Stimulated activated CD4-positive, alpha-beta T cell treated with anti-CD3 and anti-CD28 coated beads, Interleukin-1b, Interleukin-23, amount 100 ng/mL, for 24 hours (primary cell): ENCODE measurements around the gene AKNA.

Experiments
- DNase-seq, 4 experiments: peaks; one replicate each; pipeline ENCODE4 v3.0.0-alpha.2; 2020; ENCODE audit warnings: low read depth in 4 of 4, low spot score in 1 of 4

Gene AKNA

DNA sequence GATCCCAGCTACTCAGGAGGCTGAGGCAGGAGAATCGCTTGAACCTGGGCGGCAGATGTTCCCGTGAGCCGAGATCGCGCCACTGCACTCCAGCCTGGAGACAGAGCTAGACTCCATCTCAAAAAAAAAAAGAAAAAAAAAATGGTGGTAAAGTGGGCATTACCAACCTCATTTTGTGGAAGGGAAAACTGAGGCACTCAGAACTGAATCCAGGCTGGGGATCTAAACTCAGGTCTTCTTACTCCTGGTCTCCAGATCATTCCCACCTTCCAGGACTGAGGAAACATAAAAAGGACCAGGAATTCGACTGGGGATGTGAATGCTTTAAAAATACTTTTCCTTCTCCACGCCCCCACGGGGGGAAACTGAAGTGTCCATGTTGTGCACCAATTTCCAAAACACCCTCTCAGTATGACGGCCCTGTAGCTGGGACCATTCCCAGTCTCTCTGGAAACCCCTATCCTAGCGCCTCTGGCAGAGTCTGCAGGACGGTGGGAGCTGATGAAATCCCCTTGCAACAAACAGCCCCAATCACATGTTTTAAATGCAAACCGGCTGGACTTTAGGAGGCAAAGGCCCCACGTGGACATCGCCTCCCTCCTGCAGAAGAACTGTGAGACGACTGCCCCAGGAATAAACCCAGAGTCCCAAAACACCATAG is 8.9 kb upstream of the AKNA start:
- no peak for DNase-seq

DNA sequence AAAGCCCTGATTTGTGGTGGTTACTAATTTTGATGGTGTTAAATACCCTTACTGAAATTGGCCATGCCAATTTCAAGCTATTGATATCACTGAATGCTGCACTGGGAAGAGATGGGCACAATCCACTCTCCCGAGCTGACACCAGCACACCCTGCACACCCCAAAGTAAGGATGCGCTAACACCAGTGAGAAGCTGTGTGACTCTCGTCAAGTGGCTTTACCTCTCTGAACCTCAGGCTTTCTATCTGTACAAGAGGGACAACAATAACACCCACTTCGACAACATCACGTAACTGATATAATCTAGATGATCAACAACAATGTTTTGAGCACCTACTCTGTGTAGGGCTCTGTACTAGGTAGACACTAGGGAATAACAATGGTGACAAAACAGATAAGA is 8.0 kb upstream of the AKNA start:
- no peak for DNase-seq

DNA sequence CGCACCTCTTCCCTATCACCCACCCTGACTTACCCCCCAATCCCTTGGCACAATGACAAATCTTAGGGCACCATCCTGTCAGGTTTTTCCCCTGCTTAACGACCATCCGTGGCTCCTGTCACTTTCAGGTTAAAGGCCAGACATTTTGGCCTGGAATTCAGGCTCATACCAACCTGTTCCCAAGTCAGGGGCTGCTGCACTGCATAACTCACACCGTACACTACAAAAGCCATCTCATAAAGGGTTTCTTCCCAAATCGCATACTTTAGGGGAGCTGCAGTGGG is 7.5 kb upstream of the AKNA start:
- no peak for DNase-seq

DNA sequence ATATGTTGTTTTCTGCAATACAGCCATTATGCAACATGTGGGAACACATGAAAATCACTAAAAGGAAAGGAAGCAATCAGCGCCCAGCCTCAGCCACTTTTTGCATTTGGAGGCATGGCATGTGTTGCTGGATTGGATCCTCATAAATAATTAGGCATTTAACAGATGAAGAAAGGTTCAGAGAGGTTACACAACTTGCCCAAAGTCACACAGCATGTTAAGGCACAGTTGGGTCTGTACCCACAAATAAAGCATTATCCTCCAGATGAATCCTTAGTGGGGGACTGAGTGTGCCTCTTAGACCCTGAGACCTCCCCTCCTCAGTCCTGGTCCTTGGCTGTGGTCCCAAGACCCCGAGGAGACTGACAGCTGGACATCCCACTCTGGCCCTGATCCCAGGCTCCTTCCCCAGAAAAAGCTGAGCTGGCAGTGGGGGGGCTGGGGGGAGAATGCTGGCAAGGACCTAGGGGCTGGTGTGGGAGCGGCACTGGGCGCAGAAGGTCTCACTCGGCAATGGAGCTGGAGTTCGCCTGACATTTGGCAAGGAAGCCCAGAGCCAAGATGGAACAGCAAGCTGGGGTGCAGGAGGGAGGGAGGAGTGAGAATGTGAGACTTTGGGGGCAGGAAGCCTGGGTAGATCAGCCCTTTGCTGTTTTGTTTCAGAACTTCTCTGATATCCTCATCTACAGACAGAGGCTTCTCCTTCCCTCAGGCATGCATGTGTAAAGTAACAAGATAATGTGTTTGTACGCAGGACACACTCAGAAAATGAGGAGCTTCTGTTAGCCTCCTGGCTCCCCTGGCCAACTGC is 6.9 kb upstream of the AKNA start:
- DNase-seq = no peak

DNA sequence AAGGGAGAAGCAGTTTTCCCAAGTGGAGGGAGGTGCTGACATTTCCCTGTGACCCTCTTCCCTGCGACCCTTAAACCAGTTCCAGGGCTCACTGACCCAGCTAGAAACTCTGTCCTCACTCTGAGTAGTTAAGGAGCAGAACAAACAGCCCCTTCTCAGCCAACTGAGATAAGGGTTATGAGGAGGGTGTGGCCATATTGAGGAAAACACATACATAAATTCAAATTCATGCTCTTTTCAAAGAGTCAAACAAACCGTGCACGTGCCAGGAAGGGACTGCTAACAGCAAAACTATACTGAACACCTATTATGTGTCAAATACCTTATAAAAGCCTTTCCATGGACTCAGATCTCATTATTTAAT is 4.9 kb upstream of the AKNA start:
- DNase-seq = no peak

DNA sequence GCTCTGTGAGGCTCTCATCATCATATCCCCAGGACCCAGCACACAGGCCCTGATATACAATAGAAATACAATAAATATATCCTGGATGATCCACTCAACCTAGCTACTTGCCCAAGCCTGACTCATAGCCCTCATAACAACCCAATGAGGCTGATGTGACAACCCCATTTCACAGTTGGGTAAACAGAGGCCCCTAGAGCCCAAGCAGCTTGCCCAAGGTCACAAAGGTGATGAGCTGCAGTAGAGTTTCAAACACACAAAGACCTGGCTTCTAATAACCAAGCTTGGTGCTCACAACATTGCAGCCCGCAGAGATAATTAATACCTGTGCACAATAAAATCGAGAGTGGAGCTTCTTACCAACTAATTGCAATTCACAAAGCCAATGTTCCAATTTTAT is 3.2 kb upstream of the AKNA start:
- DNase-seq = no peak

DNA sequence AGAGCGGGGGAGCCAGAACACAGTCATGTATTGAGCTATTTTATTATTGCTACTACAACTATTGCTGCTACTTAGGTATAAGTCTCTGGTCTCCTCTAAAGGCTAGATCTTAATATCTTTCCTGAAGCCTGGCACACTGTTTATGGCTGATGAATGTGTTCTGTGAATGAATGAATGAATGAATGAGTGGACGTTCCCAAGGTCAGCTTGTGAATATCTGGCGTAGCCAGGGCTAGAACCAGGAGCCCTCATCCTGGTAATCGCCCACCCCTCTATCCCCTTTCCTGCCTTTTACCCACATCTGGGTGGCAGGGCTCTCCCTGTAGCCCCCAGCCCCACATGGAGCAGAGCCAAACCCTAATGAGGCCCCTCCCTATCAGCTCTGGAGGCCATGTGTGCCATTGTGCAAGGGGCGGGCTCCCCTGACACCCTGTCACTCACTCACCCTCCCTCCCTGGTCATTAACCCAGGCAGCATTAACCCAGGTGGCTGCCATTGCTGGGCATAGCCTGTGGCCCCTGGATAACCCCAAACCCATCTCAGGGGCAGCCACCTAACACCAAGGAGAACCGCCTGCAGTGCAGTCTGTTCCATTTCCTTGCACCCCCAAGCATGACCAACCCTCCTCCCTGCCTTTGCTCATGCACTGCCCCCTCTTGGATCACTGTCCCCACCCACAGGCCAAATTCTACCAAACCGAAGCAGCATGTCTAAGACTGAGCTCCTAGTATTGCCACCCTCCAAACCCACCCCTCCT is 2.0 kb upstream of the AKNA start:
- DNase-seq = no peak

DNA sequence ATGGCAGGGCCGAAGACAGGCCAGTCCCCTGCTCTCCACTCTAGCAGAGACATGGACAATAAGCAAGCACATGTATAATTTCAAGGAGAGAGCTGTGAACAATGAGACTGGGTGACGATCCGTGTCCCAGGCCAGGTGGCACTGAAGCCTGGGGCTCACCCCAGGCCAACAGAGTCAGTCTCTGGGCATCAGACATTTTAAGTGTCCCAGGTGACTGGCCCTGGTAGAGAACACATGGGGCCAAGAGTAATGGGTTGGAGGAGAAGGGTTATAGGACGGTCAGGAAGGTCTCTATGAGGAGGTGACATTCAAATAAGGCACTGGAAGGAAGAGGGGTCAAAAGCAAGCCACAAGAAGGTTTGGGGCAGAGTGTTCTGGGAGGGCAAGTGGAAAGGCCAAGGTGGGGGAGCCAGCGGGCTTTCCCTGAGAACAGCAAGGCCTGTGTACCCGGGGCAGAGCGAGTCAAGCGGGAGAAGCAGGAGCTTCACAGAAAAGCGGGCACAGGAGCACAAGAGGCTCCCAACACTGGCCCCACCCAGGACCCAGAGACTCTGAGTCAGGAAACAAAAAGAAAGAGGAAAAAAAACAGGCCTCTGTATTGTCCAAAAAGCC is 1.1 kb upstream of the AKNA start:
- DNase-seq = no peak

DNA sequence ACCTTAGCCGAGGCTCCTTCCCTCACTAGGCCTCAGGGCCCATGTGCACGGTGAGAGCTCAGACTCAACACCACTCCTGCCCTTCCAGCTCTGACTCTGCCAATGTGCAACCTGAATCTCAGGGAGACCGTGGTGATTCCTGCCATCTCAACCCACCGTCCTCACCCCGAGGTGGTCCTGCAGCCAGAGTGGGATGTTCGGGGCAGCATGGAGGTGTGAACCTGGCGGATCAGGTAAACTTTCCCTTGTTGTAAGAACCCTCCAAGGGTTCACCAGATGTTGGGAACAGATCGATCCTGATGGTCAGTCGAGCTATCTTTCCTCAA is 538 bp upstream of the AKNA start:
- no peak for DNase-seq

DNA sequence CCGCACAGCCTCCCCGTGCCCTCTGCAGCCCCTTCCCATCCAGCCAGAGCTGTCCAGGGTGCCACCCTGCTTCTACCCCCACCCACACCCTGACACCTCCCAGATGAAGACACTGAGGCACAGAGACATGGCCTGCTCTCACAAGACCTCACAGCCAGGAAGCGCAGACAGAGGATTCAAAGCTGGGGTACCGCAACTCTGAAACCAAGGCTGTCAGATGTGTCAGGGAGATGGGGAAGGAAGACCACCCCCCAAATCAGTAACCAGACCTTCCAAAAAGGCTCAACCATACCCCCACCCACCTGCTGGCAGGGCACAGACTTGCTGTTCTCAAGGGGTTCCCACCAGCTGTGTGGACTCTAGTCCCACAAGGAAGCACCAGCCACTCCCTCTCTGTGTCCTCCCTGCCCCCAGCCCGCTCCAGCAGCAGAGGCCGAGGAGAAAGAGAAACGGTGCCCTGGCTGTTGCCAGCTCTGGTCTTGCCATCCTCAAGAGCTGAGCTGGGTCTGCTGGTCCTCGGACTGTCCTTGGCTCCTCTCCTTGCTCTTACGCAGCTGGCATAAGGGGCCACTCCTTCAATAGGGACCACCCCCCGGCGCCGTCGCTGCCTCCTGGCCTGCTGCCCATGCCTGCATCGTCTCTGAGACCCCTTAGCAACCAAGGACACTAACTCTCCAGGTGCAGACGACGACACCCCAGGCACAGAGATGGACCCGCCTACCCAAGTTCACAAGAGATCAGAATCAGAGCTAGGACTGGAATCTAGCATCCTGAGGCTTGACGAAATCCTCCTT is 699 bp downstream of the AKNA start:
- DNase-seq = no peak

DNA sequence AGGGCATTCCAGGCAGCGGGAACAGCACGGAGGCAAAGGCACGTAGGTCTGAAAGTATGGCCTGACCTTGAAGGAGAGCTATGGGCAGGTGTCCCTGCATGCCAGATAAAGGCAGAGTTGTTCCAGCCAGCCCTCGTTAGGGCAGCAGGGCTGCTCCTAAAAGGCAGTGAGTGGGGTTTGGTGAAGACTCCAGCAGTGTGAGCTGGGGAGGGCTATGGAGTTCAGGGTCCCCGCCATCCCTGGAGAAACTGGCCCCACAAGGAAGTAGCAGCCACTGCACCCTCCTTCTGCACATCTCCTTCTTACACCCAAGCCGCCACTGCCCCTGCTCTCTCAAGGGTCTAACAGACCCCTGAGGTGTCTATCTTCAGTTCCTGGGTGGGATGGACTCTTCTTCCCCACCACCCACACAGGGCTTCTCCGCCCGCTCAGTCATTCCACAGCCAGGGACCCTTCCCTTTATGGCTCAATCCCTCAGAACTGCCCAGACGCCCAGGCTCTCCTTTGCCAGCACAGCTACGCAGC is 1.4 kb downstream of the AKNA start:
- no peak for DNase-seq

DNA sequence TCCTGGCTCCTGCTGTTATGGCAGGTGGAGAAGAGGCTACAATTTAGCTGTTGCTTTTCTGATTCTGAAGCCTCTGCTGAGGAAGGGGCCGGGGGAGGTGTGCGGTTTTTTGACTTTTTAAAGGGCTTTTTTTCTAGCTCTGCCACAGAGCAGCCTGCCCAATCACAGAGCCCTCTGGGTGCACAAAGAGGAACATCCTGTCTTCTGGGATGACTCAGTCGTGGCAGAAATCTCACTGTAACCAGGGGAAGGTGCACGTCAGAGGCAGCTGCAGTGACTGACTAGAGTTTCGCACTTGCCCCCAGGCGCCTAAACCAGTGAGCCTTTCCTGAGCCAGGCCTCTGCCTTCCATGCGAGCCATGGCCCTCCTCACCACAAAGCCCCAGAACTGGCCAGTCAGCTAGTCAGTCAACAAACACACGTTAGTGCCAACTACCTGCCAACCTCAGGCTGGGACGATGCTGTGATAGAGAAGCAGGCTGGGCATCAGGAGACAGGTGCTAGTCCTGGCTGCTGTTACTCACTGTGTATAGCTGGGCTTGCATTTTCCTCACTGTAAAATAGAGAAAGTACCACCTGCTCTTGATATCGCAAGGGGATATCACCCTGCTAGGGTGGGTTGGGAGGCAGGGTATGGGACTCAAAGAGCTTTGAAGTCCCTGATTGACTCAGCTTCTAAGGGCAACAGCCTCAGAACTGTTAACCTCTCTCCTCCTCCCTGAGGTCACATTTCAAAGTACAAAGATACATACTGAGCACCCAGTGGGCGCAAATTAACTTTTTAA is 2.2 kb downstream of the AKNA start:
- DNase-seq = peak; percentile 60 to 85 (median 79)

DNA sequence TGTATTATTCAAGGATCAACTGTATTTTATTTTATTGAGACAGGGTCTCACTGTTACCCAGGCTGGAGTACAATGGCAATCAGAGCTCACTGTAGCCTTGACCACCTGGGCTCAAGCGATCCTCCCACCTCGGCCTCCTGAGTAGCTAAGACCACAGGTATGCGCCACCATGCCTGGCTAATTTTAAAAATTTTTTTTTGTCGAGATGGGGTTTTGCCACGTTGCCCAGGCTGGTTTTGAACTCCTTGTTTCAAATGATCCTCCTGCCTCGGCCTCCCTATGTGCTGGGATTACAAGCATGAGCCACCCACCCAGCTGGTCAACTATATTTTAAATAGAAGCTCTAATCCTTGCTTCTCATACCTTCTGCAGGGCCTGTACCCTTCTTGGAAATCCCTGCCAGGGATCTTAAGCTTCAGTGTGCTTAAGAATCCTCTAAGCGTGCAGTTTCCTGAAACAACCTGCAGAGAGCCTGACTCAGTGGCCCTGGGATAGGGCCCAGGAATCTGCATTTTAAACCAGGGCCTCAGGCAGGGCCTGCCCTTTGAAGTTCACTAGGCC is 2.9 kb downstream of the AKNA start:
- no peak for DNase-seq

DNA sequence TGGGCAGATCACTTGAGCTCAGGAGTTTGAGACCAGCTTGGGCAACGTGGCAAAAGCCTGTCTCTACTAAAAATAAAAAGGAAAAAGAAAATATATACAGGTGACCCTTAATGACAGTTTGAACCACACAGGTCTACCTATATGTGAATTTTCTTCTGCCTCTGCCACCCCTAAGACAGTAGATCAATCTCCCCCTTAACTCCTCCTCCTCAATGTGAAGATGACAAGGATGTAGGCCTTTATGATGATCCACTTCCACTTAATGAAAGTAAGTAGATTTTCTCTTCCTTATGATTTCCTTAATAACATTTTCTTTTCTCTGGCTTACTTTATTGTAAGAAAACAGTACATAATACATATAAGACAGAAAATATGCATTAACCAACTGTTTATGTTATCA is 3.4 kb downstream of the AKNA start:
- no peak for DNase-seq

DNA sequence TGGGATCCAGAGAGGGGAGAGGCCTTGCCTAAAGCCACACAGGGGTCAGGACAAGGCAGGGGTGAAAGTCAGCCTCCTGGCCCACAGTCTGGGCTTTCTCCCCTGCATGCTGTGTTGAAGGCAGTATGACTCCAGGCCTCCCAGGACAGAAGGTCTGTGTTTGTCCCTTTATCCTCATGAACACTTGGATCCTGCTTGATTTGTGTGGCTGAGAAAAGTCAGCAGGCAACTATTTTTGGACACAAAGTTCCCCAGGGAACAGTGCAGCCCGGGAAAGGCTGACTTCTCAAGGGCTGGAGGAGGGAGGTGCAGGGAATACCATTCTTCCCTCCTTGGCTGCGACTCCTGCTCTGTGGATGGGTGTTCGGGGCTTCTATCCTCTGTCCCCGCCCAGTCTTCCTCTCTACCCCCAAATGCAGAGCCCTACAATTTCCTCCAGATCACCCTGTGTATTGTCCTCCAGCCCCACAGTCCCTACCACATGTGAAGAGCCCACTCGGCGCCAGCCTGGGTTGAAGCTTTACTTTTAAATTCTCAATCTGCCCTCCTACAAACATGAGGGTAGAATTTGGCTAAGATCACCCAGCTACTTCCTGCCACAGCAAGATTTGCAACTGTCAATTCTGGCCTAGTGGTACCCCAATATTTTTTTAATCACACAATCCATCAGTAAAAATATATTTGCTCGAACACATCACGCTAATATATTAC is 4.1 kb downstream of the AKNA start:
- no peak for DNase-seq

DNA sequence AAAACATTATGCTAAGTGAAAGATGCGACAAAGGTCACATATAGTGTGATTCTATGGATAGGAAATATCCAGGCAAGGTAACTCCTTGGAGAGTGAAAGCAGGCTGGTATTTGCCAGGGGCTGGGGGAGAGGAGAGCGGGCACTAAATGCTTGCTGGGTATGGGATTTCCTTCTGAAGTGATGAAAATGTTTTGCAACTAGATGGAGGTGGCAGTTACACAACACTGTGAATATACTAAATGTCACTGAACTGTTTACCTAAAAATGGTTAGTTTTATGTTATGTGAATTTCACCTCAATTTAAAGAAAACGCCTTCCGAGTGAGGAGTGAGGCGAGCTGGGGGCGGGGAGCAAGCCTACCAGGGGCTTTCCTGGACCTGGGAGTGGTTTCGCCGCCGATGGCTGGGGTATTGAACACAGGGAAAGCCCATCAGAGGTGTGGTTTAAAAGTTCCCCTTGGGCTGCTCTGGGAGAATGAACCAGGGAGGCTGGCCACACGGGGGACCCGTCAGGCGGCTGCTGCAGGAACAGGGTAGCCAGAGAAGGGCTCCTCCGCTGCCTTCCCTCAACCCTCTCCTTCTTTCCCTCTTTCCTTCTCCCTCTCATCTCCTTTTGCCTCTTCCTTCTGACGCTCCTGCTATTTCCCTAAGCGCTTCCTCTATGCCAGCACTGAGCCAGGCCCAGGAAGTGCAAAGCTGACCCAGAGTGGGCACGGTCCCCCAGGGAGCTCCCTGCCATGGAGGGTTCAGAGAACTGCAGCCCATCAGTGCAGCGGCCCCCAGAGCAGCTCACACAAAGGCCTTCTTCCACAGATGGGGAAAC is 4.9 kb downstream of the AKNA start:
- peak in 2 of 4 experiments; percentile 68 for DNase-seq

DNA sequence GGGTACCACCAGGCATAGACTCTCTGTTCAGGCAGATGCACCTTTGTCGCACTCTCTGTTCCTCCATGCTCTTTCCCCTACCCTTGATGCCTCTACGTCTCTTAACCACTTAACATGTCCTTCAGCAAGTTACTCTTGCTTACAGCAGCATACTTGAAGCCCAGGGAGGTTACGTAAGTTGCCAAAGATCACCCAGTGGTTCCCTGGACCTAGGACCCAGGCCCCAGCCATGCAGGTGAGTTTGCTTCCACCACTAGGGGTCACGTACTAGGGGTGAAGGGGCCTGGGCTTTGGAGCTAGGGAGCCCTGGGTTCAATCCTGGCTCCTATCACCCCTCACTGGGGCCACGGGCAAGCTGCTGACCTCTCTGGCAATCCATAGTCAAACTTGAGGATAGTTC is 8.9 kb downstream of the AKNA start:
- no peak for DNase-seq

DNA sequence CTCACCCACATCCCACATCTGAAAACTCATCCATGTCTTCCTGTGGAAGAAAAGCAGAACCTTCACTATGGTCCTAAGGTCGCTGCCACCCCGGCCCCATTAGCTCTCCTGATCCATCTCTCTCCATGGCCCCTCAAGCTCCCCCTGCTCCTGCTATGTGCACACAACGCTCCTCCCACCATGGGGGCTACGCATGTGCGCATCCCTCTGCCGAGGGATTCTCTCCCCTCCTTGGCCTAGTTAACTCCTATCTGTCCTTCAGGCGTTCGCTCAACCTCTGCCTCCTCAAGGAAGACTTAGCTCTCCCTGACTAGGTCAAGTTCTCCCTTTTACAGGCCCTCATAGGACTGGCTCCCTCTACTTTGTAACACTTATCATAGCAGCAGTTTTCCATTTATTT is 9.8 kb downstream of the AKNA start:
- no peak for DNase-seq
